Astrocyte (in vitro differentiated cells and primary cell): Measurements from ENCODE around the gene ATP13A1. TPM values are rescaled to one million over a fixed set of nuclear protein-coding genes. Genes with fewer than 3 reads are reported as not detected.

Source experiments
- DNase-seq: peaks from one replicate; pipeline ENCODE4 v3.0.0-alpha.2; 2010; ENCODE audit warnings: low read depth
- FAIRE-seq: peaks from 2 replicates; lab custom pipeline; 2011; peaks lifted over from hg19 to GRCh38; lab: Jason Lieb, UNC
- H2AFZ ChIP-seq: 2 replicates; pipeline ENCODE4 v1.6.0; 2012; ENCODE audit warnings: low read depth, low read length, inconsistent platforms
- H3K27ac ChIP-seq: 2 replicates; pipeline ENCODE4 v1.5.1; 2011; ENCODE audit warnings: low read depth, low read length, inconsistent platforms
- H3K27me3 ChIP-seq: 2 replicates; pipeline ENCODE4 v1.6.0; 2011; ENCODE audit warnings: low read length, inconsistent platforms; ENCODE audit not compliant: insufficient read depth
- H3K36me3 ChIP-seq: 2 replicates; pipeline ENCODE4 v1.5.1; 2011; ENCODE audit warnings: low read length, inconsistent platforms; ENCODE audit not compliant: insufficient read depth
- H3K4me1 ChIP-seq: 2 replicates; pipeline ENCODE4 v1.5.1; 2011; ENCODE audit warnings: low read length, inconsistent platforms; ENCODE audit not compliant: insufficient read depth
- H3K4me2 ChIP-seq: 2 replicates; pipeline ENCODE4 v1.6.0; 2012; ENCODE audit warnings: low read length, inconsistent platforms
- H3K4me3 ChIP-seq: 2 replicates; pipeline ENCODE4 v1.5.1; 2011; ENCODE audit warnings: low read depth, mild to moderate bottlenecking, low read length, inconsistent platforms; ENCODE audit not compliant: insufficient read depth
- H3K79me2 ChIP-seq: 2 replicates; pipeline ENCODE4 v1.6.0; 2012; ENCODE audit warnings: mild to moderate bottlenecking, low read length, inconsistent platforms; ENCODE audit not compliant: insufficient read depth
- H3K9ac ChIP-seq: 2 replicates; pipeline ENCODE4 v1.6.0; 2012; ENCODE audit warnings: mild to moderate bottlenecking, low read length, inconsistent platforms
- H3K9me3 ChIP-seq: 2 replicates; pipeline ENCODE4 v1.5.1; 2012; ENCODE audit warnings: low read depth, mild to moderate bottlenecking, low read length, inconsistent platforms; ENCODE audit not compliant: insufficient read depth
- H4K20me1 ChIP-seq: 2 replicates; pipeline ENCODE4 v1.6.0; 2012; ENCODE audit warnings: low read length, inconsistent platforms; ENCODE audit not compliant: insufficient read depth
- H3K27ac Mint-ChIP-seq: one replicate; pipeline ENCODE4 v1.8.0; 2021; ENCODE audit warnings: mild to moderate bottlenecking, mixed read lengths; ENCODE audit not compliant: unreplicated experiment
- H3K27me3 Mint-ChIP-seq: one replicate; pipeline ENCODE4 v1.8.0; 2021; ENCODE audit warnings: low read depth, mixed read lengths; ENCODE audit not compliant: unreplicated experiment
- H3K36me3 Mint-ChIP-seq: one replicate; pipeline ENCODE4 v1.8.0; 2021; ENCODE audit warnings: low read depth, mixed read lengths; ENCODE audit not compliant: unreplicated experiment
- H3K4me1 Mint-ChIP-seq: one replicate; pipeline ENCODE4 v1.8.0; 2021; ENCODE audit warnings: low read depth, mixed read lengths; ENCODE audit not compliant: unreplicated experiment
- H3K4me3 Mint-ChIP-seq: one replicate; pipeline ENCODE4 v1.8.0; 2021; ENCODE audit warnings: mild to moderate bottlenecking, moderate library complexity, mixed read lengths; ENCODE audit not compliant: unreplicated experiment
- H3K9me3 Mint-ChIP-seq: one replicate; pipeline ENCODE4 v1.8.0; 2021; ENCODE audit warnings: mild to moderate bottlenecking, mixed read lengths; ENCODE audit not compliant: unreplicated experiment
- EZH2 ChIP-seq: IDR thresholded peaks from 2 replicates; pipeline ENCODE4 v1.6.1; 2012; ENCODE audit warnings: mild to moderate bottlenecking, low read length, inconsistent platforms; ENCODE audit not compliant: insufficient read depth
- total RNA-seq: library from RNA; stranded (reverse); gene quantifications from 2 replicates; pipeline ENCODE4 v1.2.1, GENCODE V29; 2021
- TF ChIP-seq, protein P1 (sequence below): IDR thresholded peaks from 2 replicates; pipeline ENCODE4 v1.5.1; 2011; ENCODE audit warnings: low read depth, mild to moderate bottlenecking, inconsistent platforms, low read length, moderate library complexity; ENCODE audit not compliant: insufficient read depth

Gene ATP13A1
- total RNA-seq, 1 donor from 2014 or later = 65.2 TPM

DNA sequence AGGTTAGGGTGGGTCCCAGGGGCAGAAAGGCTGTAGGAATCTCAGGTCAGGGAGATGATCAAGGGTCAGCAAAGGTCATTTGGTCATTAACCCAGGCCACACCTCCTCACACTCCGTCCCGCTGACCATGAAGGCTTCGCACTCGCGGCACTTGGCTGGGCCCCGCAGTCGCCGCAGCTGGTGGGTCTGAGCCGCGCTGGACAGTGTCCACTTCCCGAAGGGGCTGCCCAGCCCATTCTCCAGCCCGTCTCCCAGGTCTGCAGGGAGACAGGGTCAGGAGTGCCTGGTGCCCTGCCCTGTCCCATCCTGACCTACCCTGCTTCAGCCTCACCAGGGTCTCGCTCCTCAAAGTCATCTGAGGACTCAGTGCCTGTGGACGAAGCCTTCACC lies 28.2 kb downstream of the ATP13A1 start:
- DNase-seq (no peak), FAIRE-seq (no peak)
- H3K9ac ChIP-seq = no peak overlapping the region
- H2AFZ ChIP-seq = no peak overlapping the region
- peaks cover 8% of the 10 kb centered on the region for H3K36me3 ChIP-seq
- H3K4me2 ChIP-seq = no peak overlapping the region
- Mint-ChIP-seq H3K27me3 (no peaks in the 10 kb centered on the region), H3K9me3 (no peaks in the 10 kb centered on the region), H3K36me3 (peaks cover 38% of the 10 kb centered on the region), H3K4me1 (no peaks in the 10 kb centered on the region), H3K4me3 (no peak overlapping the region), H3K27ac (no peak overlapping the region)
- TF ChIP-seq, protein P1, sequence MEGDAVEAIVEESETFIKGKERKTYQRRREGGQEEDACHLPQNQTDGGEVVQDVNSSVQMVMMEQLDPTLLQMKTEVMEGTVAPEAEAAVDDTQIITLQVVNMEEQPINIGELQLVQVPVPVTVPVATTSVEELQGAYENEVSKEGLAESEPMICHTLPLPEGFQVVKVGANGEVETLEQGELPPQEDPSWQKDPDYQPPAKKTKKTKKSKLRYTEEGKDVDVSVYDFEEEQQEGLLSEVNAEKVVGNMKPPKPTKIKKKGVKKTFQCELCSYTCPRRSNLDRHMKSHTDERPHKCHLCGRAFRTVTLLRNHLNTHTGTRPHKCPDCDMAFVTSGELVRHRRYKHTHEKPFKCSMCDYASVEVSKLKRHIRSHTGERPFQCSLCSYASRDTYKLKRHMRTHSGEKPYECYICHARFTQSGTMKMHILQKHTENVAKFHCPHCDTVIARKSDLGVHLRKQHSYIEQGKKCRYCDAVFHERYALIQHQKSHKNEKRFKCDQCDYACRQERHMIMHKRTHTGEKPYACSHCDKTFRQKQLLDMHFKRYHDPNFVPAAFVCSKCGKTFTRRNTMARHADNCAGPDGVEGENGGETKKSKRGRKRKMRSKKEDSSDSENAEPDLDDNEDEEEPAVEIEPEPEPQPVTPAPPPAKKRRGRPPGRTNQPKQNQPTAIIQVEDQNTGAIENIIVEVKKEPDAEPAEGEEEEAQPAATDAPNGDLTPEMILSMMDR = no peak
- no peak for TF ChIP-seq EZH2
- no peaks in the 10 kb centered on the region for H3K27me3 ChIP-seq
- H3K27ac ChIP-seq = no peak overlapping the region
- peaks cover 6% of the 10 kb centered on the region for H4K20me1 ChIP-seq
- H3K79me2 ChIP-seq = no peaks in the 10 kb centered on the region
- H3K9me3 ChIP-seq = no peaks in the 10 kb centered on the region
- H3K4me1 ChIP-seq = no peaks in the 10 kb centered on the region
- H3K4me3 ChIP-seq = no peak overlapping the region

DNA sequence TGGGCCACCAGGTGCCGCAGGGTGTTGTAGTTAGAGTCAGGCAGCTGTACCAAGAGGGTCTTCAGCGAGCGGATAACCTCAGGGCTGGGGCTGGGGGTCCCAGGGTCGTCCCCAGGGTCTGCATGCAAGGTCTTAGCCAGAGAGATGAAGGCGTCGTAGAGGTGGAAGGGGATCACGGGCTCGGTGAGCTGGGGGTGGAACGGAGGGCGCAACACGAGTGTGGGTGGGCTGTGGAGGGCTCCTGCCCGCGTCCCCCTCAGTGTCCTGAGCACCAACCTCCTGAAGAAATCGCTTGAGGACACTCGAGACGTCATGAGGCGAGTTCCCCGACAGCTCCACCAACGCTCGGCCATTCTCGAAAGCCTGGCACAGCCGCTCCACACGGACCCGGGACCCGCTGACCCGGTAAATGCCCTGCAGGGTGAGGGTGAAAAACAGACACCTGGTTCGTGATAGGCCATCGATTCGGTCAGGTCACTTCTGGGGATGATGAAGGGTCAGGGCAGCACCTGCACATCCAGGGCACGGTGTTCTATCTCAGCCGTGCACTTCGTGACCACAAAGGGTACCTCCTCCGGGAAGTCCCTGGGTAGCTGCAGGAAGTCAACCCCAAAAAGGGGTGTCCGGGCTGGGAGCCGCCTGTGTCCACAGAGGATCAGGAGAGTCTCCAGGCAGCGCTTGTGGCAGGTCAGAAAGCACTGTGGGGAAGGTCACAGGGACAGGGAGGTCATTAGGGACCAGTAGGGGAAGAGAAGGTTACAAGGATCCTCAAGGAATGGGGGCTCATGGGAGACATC lies 28.8 kb downstream of the ATP13A1 start:
- Mint-ChIP-seq H3K27me3 (no peaks in the 10 kb centered on the region), H3K9me3 (no peaks in the 10 kb centered on the region), H3K4me1 (no peaks in the 10 kb centered on the region), H3K4me3 (no peak overlapping the region), H3K27ac (no peak overlapping the region), H3K36me3 (peaks cover 38% of the 10 kb centered on the region)
- Histone ChIP-seq H3K27me3 (no peaks in the 10 kb centered on the region), H3K9ac (no peak overlapping the region), H3K4me2 (no peak overlapping the region), H3K4me1 (no peaks in the 10 kb centered on the region), H3K27ac (no peak overlapping the region), H4K20me1 (peaks cover 6% of the 10 kb centered on the region), H3K4me3 (no peak overlapping the region), H3K9me3 (no peaks in the 10 kb centered on the region), H3K36me3 (peaks cover 8% of the 10 kb centered on the region), H3K79me2 (no peaks in the 10 kb centered on the region), H2AFZ (no peak overlapping the region)
- FAIRE-seq (no peak), DNase-seq (no peak)
- TF ChIP-seq, protein P1 = no peak
- TF ChIP-seq EZH2 = no peak
